Spleen (tissue), 11 donors: ENCODE measurements around the gene OR5AU1. TPM values are rescaled to one million over a fixed set of nuclear protein-coding genes. Genes with fewer than 3 reads are reported as not detected.
A peak's percentile ranks its signal among the peaks of the same experiment; 100 is the strongest.

ENCODE experiments used
- DNase-seq: peaks from one replicate; pipeline ENCODE4 v3.0.0-alpha.2; 2020
- H3K27ac ChIP-seq, 8 donors: fragments of 200-600 bp; sonication (generic) in 7 of 8; 1 replicate in 4 of 8; 2 replicates in 4 of 8; pipeline versions ENCODE4 v1.5.0 to v1.8.0; 2016 to 2021; ENCODE audit warnings: inconsistent platforms in 4 of 8, mild to moderate bottlenecking in 4 of 8, moderate library complexity in 1 of 8
- H3K27me3 ChIP-seq, 7 donors: fragments of 200-600 bp; sonication (generic) in 6 of 7; replicated peaks in 1 of 7; 1 replicate in 4 of 7; 2 replicates in 3 of 7; pipeline versions ENCODE4 v1.5.0 to v1.8.0; 2016 to 2021; ENCODE audit warnings: inconsistent platforms in 3 of 7, mild to moderate bottlenecking in 1 of 7
- H3K36me3 ChIP-seq, 6 donors: fragments of 200-600 bp; sonication (generic) in 5 of 6; 1 replicate in 4 of 6; 2 replicates in 2 of 6; pipeline versions ENCODE4 v1.5.0 to v1.8.0; 2016 to 2021; ENCODE audit warnings: inconsistent platforms in 2 of 6
- H3K4me1 ChIP-seq, 6 donors: fragments of 200-600 bp; sonication (generic) in 5 of 6; 1 replicate in 3 of 6; 2 replicates in 3 of 6; pipeline versions ENCODE4 v1.5.0 to v1.8.0; 2016 to 2021; ENCODE audit warnings: inconsistent platforms in 3 of 6
- H3K4me3 ChIP-seq, 8 donors: fragments of 200-600 bp; sonication (generic) in 7 of 8; 1 replicate in 4 of 8; 2 replicates in 4 of 8; pipeline versions ENCODE4 v1.5.0 to v1.8.0; 2016 to 2021; ENCODE audit warnings: inconsistent platforms in 4 of 8, mild to moderate bottlenecking in 4 of 8, moderate library complexity in 2 of 8
- H3K9me3 ChIP-seq, 8 donors: fragments of 200-600 bp; sonication (generic) in 7 of 8; 1 replicate in 4 of 8; 2 replicates in 4 of 8; pipeline versions ENCODE4 v1.5.0 to v1.8.0; 2016 to 2021; ENCODE audit warnings: inconsistent platforms in 4 of 8
- POLR2A ChIP-seq, 3 donors: fragments of 450-650 bp; IDR thresholded peaks; one replicate each; pipeline ENCODE4 v1.5.1; 2017; ENCODE audit warnings: antibody characterized with exemption in 3 of 3, mild to moderate bottlenecking in 1 of 3
- POLR2AphosphoS5 ChIP-seq, 3 donors: sonication (generic); formaldehyde crosslinking; IDR thresholded peaks; one replicate each; pipeline ENCODE4 v1.5.1; 2017; ENCODE audit warnings: antibody characterized with exemption in 3 of 3
- WGBS, 5 donors: extraction: QIAGEN DNeasy Blood & Tissue Kit in 3 of 5; methylation state at CpG; one replicate each; pipeline versions ENCODE4 v1.1.5 to v1.1.7; 2013 to 2018; 5-methylcytosine and 5-hydroxymethylcytosine counted together
- intact Hi-C: fragments of 100-400 bp; cut with DNase I; formaldehyde crosslinking; loops from one replicate; pipeline ENCODE4 v1.15.0; 2023; ENCODE audit warnings: low total_unique reads
- polyA plus RNA-seq, 3 donors: library from polyadenylated mRNA; stranded (reverse); fragments of 200-250 nt; gene quantifications; one replicate each; pipeline ENCODE4 v1.2.1, GENCODE V29; 2013
- small RNA-seq, 4 donors: library from RNA; depleted of rRNA; stranded (forward); fragments of <200 nt; gene quantifications; one replicate each; pipeline ENCODE3, GENCODE V24; 2016
- total RNA-seq, 7 donors: library from RNA; depleted of rRNA in 3 of 7; stranded (reverse); fragments of >200 nt in 3 of 7; fragmentation: NEBNext Ultra II Directional in 4 of 7; extraction: Animal tissue kit (Norgen Biotek cat#: 25700) in 4 of 7; gene quantifications; one replicate each; pipeline versions ENCODE4 v1.1.0 to v1.2.1, GENCODE V29; 2016 to 2021
- TF ChIP-seq, protein P1 (sequence below), 11 experiments: fragments of 200-600 bp in 7 of 11; fragments of 450-650 bp in 4 of 11; sonication (generic) in 4 of 11; IDR thresholded peaks in 8 of 11; conservative IDR thresholded peaks in 3 of 11; 1 replicate in 7 of 11; 2 replicates in 4 of 11; pipeline versions ENCODE4 v1.4.0 to v1.8.0; 2016 to 2021; ENCODE audit warnings: antibody characterized with exemption in 11 of 11, inconsistent platforms in 4 of 11, mild to moderate bottlenecking in 1 of 11
- donor health status: healthy with polysubstance abuse.
- donor health status: DM: no; HTN: no; CAD: no; lungs with moderate emphysema.
- donor health status: DM: no; HTN: no; CAD: no.
- donor health status: Bipolar disorder and iron deficiency.
- donor health status: healthy.
- donor health status: DM: no; HTN: no; CAD: no.
- donor health status: DM: yes; HTN: yes; CAD: no.

The OR5AU1 gene
- total and polyA plus RNA-seq, 10 donors = not detected

DNA sequence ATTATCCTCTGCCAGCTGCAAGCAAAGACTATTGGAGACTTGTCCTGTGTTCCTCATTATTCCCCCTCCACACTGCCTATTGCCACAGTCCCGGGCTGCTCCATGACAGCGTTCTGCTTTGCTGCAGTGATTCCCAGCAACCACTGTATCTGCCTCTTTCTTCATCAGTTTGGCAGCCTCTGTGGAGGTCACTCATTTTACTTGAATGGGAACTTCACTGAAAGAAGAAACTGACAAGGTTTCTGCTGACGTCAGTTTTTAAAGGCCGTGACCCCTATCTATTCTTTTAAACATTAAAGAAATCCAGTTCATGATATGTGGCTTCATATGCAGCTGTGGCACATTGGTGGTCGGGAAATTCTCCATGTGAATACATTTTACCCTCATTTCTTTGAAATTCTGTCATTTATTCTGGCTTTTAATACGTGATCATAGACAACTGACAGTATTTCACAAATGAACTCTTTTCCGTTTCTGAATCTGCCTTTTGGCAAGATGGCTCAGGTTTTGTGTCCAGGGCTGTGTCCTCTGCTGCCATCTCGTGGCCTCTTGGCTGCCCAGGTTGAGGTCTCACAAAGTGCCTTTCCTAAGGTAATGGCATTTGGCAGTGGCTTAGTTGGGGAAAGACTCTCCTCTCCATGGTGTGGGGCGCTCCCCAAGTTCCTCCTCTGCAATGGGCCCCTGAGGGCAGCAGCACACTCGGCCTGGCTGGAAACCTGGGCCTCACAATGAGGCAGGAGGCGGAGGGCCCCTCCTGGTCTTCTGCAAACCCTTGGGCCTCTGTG is 49.2 kb downstream of the OR5AU1 start:
- WGBS, 5 donors = 19 to 36% (median 25%) methylated on average over 11 of the region's 11 CpGs
- peak overlapping the region in 7 of 8 donors; percentile 30 to 97 (median 95) for H3K27ac ChIP-seq
- no peaks in the 10 kb centered on the region for H3K9me3 ChIP-seq
- intact Hi-C loops = no loop called here
- no peaks in the 10 kb centered on the region for H3K27me3 ChIP-seq
- H3K4me1 ChIP-seq = peaks cover 24 to 48% (median 37%) of the 10 kb centered on the region in 6 donors
- no peaks in the 10 kb centered on the region for H3K36me3 ChIP-seq
- DNase-seq = peak; percentile 91
- TF ChIP-seq POLR2A (IDR thresholded peaks at IDR 0.05) (peak in 1 of 3 donors; percentile 9), POLR2AphosphoS5 (IDR thresholded peaks at IDR 0.05) (peak in 1 of 3 donors; percentile 12)
- TF ChIP-seq, protein P1, sequence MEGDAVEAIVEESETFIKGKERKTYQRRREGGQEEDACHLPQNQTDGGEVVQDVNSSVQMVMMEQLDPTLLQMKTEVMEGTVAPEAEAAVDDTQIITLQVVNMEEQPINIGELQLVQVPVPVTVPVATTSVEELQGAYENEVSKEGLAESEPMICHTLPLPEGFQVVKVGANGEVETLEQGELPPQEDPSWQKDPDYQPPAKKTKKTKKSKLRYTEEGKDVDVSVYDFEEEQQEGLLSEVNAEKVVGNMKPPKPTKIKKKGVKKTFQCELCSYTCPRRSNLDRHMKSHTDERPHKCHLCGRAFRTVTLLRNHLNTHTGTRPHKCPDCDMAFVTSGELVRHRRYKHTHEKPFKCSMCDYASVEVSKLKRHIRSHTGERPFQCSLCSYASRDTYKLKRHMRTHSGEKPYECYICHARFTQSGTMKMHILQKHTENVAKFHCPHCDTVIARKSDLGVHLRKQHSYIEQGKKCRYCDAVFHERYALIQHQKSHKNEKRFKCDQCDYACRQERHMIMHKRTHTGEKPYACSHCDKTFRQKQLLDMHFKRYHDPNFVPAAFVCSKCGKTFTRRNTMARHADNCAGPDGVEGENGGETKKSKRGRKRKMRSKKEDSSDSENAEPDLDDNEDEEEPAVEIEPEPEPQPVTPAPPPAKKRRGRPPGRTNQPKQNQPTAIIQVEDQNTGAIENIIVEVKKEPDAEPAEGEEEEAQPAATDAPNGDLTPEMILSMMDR (IDR thresholded peaks at IDR 0.05 in 8 of 11, conservative IDR thresholded peaks at IDR 0.05 in 3 of 11) = peak; percentile 68 to 89 (median 82)
- H3K4me3 ChIP-seq = no peak overlapping the region

DNA sequence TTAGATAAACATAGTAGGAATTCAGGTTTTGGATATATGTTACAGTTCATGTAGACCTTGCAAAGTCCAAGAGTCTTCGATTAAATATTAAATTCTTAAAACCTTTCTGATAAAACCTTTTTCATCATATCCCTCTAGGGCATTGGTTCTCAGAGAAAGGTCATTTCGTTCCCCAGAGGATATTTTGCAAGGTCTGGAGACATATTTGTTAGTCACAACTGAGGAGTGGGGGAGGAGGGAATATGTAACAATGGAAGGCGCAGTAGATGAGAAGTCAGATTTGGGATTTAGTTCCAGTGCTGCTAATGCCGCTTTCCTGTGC is 49.7 kb downstream of the OR5AU1 start:
- Histone ChIP-seq H3K36me3 (no peaks in the 10 kb centered on the region), H3K4me1 (peaks cover 24 to 48% (median 37%) of the 10 kb centered on the region in 6 donors), H3K27ac (peak overlapping the region; percentile 20 to 97 (median 86)), H3K4me3 (no peak overlapping the region), H3K9me3 (no peaks in the 10 kb centered on the region), H3K27me3 (no peaks in the 10 kb centered on the region)
- TF ChIP-seq POLR2AphosphoS5 (IDR thresholded peaks at IDR 0.05) (no peak), POLR2A (IDR thresholded peaks at IDR 0.05) (no peak)
- TF ChIP-seq, protein P1 (IDR thresholded peaks at IDR 0.05 in 8 of 11, conservative IDR thresholded peaks at IDR 0.05 in 3 of 11) = no peak
- intact Hi-C loops = no loop called here
- no peak for DNase-seq
- 55 to 80% (median 65%) methylated on average over 4 of the region's 4 CpGs for WGBS, 5 donors

DNA sequence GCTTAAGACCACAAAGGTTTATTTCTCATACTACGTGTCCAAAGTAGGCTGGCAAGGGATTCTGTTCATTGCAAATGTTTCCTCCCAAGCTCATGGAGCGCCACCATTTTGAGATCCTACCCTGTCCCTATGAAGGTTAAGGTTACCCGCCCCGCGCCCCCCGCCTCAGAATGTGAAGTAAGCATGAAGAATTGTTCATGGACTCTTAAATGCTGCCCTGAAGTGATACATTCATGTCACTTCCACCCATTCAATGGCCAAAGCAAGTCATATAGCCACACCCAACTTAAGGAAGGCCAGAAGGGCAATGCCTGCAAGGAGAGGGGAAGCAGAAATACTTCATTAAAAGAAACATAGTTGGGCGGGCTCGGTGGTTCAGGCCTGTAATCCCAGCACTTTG is 50.8 kb downstream of the OR5AU1 start:
- Histone ChIP-seq H3K4me3 (peak overlapping the region in 2 of 8 donors; percentile 67 to 86), H3K27me3 (no peaks in the 10 kb centered on the region), H3K4me1 (peaks cover 24 to 48% (median 37%) of the 10 kb centered on the region in 6 donors), H3K27ac (peak overlapping the region in 6 of 8 donors; percentile 95 to 98 (median 97)), H3K9me3 (no peaks in the 10 kb centered on the region), H3K36me3 (no peaks in the 10 kb centered on the region)
- 78 to 84% (median 81%) methylated on average over 8 of the region's 8 CpGs for WGBS, 5 donors
- TF ChIP-seq, protein P1 (IDR thresholded peaks at IDR 0.05 in 8 of 11, conservative IDR thresholded peaks at IDR 0.05 in 3 of 11) = no peak
- TF ChIP-seq POLR2AphosphoS5 (IDR thresholded peaks at IDR 0.05) (no peak), POLR2A (IDR thresholded peaks at IDR 0.05) (no peak)
- intact Hi-C loops = no loop called here
- no peak for DNase-seq

Small RNAs within 50 kb of the gene (small RNA-seq; reads per million reads assigned to genes)
- gene RNU6-252P = 0 reads per million in 4 donors

Other genes starting within 250 kb of the OR5AU1 start
- gene RNASE2, start 200.6 kb downstream of the OR5AU1 start, total RNA-seq = 10 to 100 TPM in 6 of 7 donors, 1 to 10 TPM in 1; 8.8 to 27.6 (median 15.1) TPM
- gene RNASE2, start 200.6 kb downstream of the OR5AU1 start, polyA plus RNA-seq = 10 to 100 TPM in 1 of 3 donors, 1 to 10 TPM in 2; 4.5 to 11.3 (median 6.7) TPM
- 100 to 1,000 TPM in 2 of 7 donors, 10 to 100 TPM in 5; 58.9 to 119 (median 73.0) TPM for gene METTL17, start 166.1 kb downstream of the OR5AU1 start, total RNA-seq
- 10 to 100 TPM; 72.8 to 92.1 (median 82.2) TPM for gene METTL17, start 166.1 kb downstream of the OR5AU1 start, polyA plus RNA-seq
- gene SLC39A2, start 156.8 kb downstream of the OR5AU1 start, total RNA-seq = under 1 TPM in 1 of 7 donors, not detected in 6; 0.23 TPM
- under 1 TPM; 0.06 to 0.16 (median 0.15) TPM for gene SLC39A2, start 156.8 kb downstream of the OR5AU1 start, polyA plus RNA-seq
- 100 to 1,000 TPM; 101 to 335 (median 270) TPM for gene NDRG2, start 131.0 kb downstream of the OR5AU1 start, total RNA-seq
- 100 to 1,000 TPM in 1 of 3 donors, 10 to 100 TPM in 2; 72.4 to 174 (median 74.1) TPM for gene NDRG2, start 131.0 kb downstream of the OR5AU1 start, polyA plus RNA-seq
- gene TPPP2, start 125.8 kb downstream of the OR5AU1 start, total RNA-seq = under 1 TPM in 3 of 7 donors, not detected in 4; 0.57 to 0.91 (median 0.76) TPM
- under 1 TPM in 2 of 3 donors, not detected in 1; 0.09 to 0.22 TPM for gene TPPP2, start 125.8 kb downstream of the OR5AU1 start, polyA plus RNA-seq
- gene RNASE13, start 121.3 kb downstream of the OR5AU1 start, total RNA-seq = under 1 TPM in 1 of 7 donors, not detected in 6; 0.30 TPM
- not detected for gene RNASE13, start 121.3 kb downstream of the OR5AU1 start, polyA plus RNA-seq
- gene RNASE7, start 113.7 kb downstream of the OR5AU1 start, total RNA-seq = not detected
- not detected for gene RNASE7, start 113.7 kb downstream of the OR5AU1 start, polyA plus RNA-seq
- not detected for gene RNASE8, start 98.2 kb downstream of the OR5AU1 start, total RNA-seq
- not detected for gene RNASE8, start 98.2 kb downstream of the OR5AU1 start, polyA plus RNA-seq
- gene ARHGEF40, start 85.8 kb downstream of the OR5AU1 start, total RNA-seq = 100 to 1,000 TPM in 4 of 7 donors, 10 to 100 TPM in 3; 57.0 to 151 (median 102) TPM
- 10 to 100 TPM in 2 of 3 donors, 1 to 10 TPM in 1; 9.8 to 47.1 (median 17.7) TPM for gene ARHGEF40, start 85.8 kb downstream of the OR5AU1 start, polyA plus RNA-seq
- 10 to 100 TPM; 10.7 to 26.7 (median 16.6) TPM for gene ZNF219, start 57.4 kb downstream of the OR5AU1 start, total RNA-seq
- 10 to 100 TPM in 1 of 3 donors, 1 to 10 TPM in 2; 5.5 to 11.8 (median 5.5) TPM for gene ZNF219, start 57.4 kb downstream of the OR5AU1 start, polyA plus RNA-seq
- gene TMEM253, start 55.0 kb downstream of the OR5AU1 start, total RNA-seq = 1 to 10 TPM in 1 of 7 donors, under 1 TPM in 1, not detected in 5; 0.57 to 1.5 TPM
- gene TMEM253, start 55.0 kb downstream of the OR5AU1 start, polyA plus RNA-seq = under 1 TPM; 0.11 to 0.29 (median 0.15) TPM
- 100 to 1,000 TPM; 374 to 648 (median 506) TPM for gene HNRNPC, start 113.4 kb upstream of the OR5AU1 start, total RNA-seq
- gene HNRNPC, start 113.4 kb upstream of the OR5AU1 start, polyA plus RNA-seq = 100 to 1,000 TPM; 497 to 824 (median 677) TPM
- gene RPGRIP1, start 124.0 kb upstream of the OR5AU1 start, total RNA-seq = 1 to 10 TPM in 3 of 7 donors, under 1 TPM in 4; 0.33 to 4.0 (median 0.87) TPM
- gene RPGRIP1, start 124.0 kb upstream of the OR5AU1 start, polyA plus RNA-seq = 1 to 10 TPM in 1 of 3 donors, under 1 TPM in 2; 0.46 to 1.3 (median 0.61) TPM
- 10 to 100 TPM; 53.1 to 65.3 (median 58.0) TPM for gene SUPT16H, start 228.0 kb upstream of the OR5AU1 start, total RNA-seq
- 10 to 100 TPM; 41.3 to 56.0 (median 49.5) TPM for gene SUPT16H, start 228.0 kb upstream of the OR5AU1 start, polyA plus RNA-seq